Measurements from ENCODE around the gene LEP. TPM values are rescaled to one million over a fixed set of nuclear protein-coding genes. Genes with fewer than 3 reads are reported as not detected.

The LEP gene
- total RNA-seq, 1 experiment from 2014 or later, result not detected

GRCh38 chr7:128234476-128235026, 6.5 kb upstream of the LEP start:
- no peak for DNase-seq (ENCODE audit: low spot score)
- ChIA-PET POLR2A (no interaction called here), CTCF (interaction anchor here (1.2 to 1.3 kb wide), 2 partner anchors 25 to 33 kb away, joined by 3 to 4 read pairs; no protein-coding TSS in a partner anchor)
- no peak overlapping the region for H3K4me3 Mint-ChIP-seq
- H3K9me3 Mint-ChIP-seq, result peaks cover 27% of the 10 kb centered on the region
- H3K27ac Mint-ChIP-seq, result no peak overlapping the region
- H3K27me3 Mint-ChIP-seq (ENCODE audit: low read depth), result peaks cover 25% of the 10 kb centered on the region
- TF ChIP-seq NR2C2 (CRISPR knock-in tag; IDR thresholded peaks at IDR 0.05), result no peak
- TF ChIP-seq, protein P1, sequence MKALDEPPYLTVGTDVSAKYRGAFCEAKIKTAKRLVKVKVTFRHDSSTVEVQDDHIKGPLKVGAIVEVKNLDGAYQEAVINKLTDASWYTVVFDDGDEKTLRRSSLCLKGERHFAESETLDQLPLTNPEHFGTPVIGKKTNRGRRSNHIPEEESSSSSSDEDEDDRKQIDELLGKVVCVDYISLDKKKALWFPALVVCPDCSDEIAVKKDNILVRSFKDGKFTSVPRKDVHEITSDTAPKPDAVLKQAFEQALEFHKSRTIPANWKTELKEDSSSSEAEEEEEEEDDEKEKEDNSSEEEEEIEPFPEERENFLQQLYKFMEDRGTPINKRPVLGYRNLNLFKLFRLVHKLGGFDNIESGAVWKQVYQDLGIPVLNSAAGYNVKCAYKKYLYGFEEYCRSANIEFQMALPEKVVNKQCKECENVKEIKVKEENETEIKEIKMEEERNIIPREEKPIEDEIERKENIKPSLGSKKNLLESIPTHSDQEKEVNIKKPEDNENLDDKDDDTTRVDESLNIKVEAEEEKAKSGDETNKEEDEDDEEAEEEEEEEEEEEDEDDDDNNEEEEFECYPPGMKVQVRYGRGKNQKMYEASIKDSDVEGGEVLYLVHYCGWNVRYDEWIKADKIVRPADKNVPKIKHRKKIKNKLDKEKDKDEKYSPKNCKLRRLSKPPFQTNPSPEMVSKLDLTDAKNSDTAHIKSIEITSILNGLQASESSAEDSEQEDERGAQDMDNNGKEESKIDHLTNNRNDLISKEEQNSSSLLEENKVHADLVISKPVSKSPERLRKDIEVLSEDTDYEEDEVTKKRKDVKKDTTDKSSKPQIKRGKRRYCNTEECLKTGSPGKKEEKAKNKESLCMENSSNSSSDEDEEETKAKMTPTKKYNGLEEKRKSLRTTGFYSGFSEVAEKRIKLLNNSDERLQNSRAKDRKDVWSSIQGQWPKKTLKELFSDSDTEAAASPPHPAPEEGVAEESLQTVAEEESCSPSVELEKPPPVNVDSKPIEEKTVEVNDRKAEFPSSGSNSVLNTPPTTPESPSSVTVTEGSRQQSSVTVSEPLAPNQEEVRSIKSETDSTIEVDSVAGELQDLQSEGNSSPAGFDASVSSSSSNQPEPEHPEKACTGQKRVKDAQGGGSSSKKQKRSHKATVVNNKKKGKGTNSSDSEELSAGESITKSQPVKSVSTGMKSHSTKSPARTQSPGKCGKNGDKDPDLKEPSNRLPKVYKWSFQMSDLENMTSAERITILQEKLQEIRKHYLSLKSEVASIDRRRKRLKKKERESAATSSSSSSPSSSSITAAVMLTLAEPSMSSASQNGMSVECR (CRISPR knock-in tag; IDR thresholded peaks at IDR 0.05; ENCODE audit: borderline replicate concordance), result no peak
- TF ChIP-seq ZNF532 (CRISPR knock-in tag; IDR thresholded peaks at IDR 0.05; ENCODE audit: borderline replicate concordance), result no peak
- TF ChIP-seq, protein P2, sequence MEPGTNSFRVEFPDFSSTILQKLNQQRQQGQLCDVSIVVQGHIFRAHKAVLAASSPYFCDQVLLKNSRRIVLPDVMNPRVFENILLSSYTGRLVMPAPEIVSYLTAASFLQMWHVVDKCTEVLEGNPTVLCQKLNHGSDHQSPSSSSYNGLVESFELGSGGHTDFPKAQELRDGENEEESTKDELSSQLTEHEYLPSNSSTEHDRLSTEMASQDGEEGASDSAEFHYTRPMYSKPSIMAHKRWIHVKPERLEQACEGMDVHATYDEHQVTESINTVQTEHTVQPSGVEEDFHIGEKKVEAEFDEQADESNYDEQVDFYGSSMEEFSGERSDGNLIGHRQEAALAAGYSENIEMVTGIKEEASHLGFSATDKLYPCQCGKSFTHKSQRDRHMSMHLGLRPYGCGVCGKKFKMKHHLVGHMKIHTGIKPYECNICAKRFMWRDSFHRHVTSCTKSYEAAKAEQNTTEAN (CRISPR knock-in tag; IDR thresholded peaks at IDR 0.05), result no peak
- TF ChIP-seq, protein P3, sequence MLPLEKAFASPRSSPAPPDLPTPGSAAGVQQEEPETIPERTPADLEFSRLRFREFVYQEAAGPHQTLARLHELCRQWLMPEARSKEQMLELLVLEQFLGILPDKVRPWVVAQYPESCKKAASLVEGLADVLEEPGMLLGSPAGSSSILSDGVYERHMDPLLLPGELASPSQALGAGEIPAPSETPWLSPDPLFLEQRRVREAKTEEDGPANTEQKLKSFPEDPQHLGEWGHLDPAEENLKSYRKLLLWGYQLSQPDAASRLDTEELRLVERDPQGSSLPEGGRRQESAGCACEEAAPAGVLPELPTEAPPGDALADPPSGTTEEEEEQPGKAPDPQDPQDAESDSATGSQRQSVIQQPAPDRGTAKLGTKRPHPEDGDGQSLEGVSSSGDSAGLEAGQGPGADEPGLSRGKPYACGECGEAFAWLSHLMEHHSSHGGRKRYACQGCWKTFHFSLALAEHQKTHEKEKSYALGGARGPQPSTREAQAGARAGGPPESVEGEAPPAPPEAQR (CRISPR knock-in tag; IDR thresholded peaks at IDR 0.05), result no peak
- TF ChIP-seq, protein P4, sequence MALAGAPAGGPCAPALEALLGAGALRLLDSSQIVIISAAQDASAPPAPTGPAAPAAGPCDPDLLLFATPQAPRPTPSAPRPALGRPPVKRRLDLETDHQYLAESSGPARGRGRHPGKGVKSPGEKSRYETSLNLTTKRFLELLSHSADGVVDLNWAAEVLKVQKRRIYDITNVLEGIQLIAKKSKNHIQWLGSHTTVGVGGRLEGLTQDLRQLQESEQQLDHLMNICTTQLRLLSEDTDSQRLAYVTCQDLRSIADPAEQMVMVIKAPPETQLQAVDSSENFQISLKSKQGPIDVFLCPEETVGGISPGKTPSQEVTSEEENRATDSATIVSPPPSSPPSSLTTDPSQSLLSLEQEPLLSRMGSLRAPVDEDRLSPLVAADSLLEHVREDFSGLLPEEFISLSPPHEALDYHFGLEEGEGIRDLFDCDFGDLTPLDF (CRISPR knock-in tag; IDR thresholded peaks at IDR 0.05), result no peak
- TF ChIP-seq TEAD1 (CRISPR knock-in tag; IDR thresholded peaks at IDR 0.05), result no peak
- no peak for TF ChIP-seq ZNF425 (CRISPR knock-in tag; conservative IDR thresholded peaks at IDR 0.05)
- TF ChIP-seq KAT7 (CRISPR knock-in tag; IDR thresholded peaks at IDR 0.05; ENCODE audit: borderline replicate concordance), result no peak
- TF ChIP-seq ZNF232 (CRISPR knock-in tag; IDR thresholded peaks at IDR 0.05), result no peak
- H3K36me3 Mint-ChIP-seq, result peaks cover 17% of the 10 kb centered on the region
- ATAC-seq, result no peak
- H3K4me1 Mint-ChIP-seq, result peaks cover 9% of the 10 kb centered on the region

Measured in WTC11 (cell line).